LHCN-M2 (cell line): ENCODE measurements around the gene OR10A5. TPM values are rescaled to one million over a fixed set of nuclear protein-coding genes. Genes with fewer than 3 reads are reported as not detected.
"Not testable (repeated sequence)": the region's sequence is repeated elsewhere in the genome, so short reads cannot be mapped to it uniquely, and the experiment has no call there.

ENCODE experiments used
- DNase-seq: peaks from one replicate; pipeline ENCODE4 v3.0.0-alpha.2; 2012; ENCODE audit warnings: low read depth
- total RNA-seq: library from RNA; depleted of rRNA; stranded (reverse); fragments of >200 nt; gene quantifications from 2 replicates; pipeline ENCODE4 v1.2.3, GENCODE V29; 2014; rRNA removed

OR10A5 gene
- total RNA-seq, 1 experiment from 2014 or later, result not detected

DNA sequence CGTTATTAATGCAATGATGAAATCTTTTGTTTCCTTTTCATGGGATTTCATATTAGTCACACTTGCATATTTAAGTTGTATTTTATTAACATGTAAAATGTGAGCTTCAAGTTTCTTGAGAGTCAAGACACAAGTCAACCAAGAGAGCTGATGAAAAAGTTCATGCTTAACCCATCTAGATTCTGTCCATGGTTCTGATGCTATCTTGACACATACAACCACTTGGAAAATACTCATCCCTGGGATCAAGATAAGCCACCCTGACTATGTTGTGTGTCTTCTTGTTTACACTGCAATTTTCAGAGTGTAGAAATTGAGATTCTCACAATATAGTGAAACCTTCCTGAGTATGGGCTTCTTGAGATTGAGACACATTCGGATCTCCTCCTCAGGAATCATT lies 30.3 kb downstream of the OR10A5 start:
- DNase-seq, result no peak

DNA sequence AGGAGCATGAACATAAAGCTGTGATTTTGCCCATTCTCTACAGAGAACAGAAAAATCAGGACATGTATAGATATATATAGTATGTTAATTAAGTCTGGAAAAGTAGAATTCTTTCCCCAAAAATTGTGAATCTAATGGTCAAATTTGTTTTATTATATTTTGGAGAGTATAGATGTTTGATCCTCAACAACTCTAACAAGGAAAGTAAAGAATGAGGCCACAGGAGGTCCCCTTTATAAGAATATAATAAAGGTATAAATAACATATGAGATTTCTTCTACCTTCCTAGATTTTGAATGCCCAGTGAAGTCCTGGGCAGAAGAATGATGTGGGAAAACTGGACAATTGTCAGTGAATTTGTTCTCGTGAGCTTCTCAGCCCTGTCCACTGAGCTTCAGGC lies 30.8 kb downstream of the OR10A5 start, which contains the start of gene OR10A4:
OR10A4 (plus strand) TSS at position 301 of the 400 bp plus-strand sequence; CDS start at position 324, 23 bp downstream.
- DNase-seq, result no peak

DNA sequence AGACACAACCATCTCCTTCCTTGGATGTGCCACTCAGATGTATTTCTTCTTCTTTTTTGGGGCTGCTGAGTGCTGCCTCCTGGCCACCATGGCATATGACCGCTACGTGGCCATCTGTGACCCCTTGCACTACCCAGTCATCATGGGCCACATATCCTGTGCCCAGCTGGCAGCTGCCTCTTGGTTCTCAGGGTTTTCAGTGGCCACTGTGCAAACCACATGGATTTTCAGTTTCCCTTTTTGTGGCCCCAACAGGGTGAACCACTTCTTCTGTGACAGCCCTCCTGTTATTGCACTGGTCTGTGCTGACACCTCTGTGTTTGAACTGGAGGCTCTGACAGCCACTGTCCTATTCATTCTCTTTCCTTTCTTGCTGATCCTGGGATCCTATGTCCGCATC lies 31.4 kb downstream of the OR10A5 start:
- no peak for DNase-seq

DNA sequence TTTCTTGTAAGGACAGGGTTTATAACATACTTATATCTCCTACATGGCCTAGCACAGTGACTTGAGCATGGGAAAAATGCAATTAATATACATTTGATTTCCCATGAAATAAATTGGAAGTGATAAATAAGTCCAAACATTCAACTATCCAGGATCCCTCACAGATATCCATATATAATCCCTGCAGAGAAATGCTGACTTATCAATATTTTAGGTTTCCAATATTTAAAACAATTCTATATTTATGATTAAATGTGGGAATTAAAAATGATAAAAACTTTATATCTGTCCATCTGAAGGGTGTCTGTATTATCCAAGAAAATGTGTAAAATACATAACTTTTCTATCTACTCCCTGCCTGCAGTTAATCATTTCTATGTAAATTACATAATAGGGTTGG lies 37.3 kb downstream of the OR10A5 start:
- DNase-seq, result no peak

GRCh38 chr11:6887711-6888110 lies 42.2 kb downstream of the OR10A5 start:
- not testable (repeated sequence) for DNase-seq

- no peak for DNase-seq
These were observed 43.3 kb downstream of the OR10A5 start for GRCh38 chr11:6888830-6889229.

- no peak for DNase-seq
These were observed 44.4 kb downstream of the OR10A5 start for GRCh38 chr11:6889835-6890234.

DNA sequence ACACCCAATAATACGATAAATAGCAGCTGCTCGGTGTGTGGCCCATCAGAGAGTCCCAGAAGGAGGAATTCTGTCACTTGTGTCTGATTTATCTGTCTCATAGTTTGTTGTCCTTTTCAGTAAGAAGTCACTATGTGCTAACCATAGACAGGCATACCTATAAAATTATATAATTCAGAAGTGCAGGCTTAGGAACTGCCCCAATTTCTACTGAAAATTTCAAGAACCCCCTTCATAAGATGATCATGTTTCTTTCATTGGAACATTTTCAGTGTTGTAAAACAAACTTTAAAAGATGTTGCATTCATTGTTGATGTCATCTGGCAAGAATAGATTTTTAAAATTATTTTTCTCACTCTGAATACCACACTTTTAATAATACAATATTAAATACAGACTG lies 46.9 kb downstream of the OR10A5 start, which contains the start of gene OR2D2:
OR2D2 (minus strand) TSS at position 101 of the 400 bp plus-strand sequence; CDS start at position 101, 0 bp downstream.
- no peak for DNase-seq

- DNase-seq, result no peak
These were observed 48.6 kb downstream of the OR10A5 start for GRCh38 chr11:6894097-6894496.

DNA sequence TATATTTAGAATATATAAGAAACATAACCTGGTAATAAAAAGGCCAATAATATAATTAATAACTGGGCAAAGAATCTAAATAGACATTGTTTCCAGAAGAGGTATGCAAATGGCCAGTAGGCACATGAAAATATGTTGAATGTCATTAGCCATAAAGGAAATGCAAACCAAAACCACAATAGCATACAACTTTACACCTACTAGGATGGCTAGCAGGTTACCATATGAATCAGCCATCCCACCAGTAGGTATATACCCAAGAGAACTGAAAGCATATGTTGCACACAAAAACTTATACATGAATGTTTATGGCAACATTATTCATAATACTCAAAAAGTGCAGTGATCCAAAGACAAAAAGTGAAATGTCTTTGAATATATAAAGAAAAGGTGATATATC lies 49.5 kb downstream of the OR10A5 start:
- no peak for DNase-seq

Other genes starting within 250 kb of the OR10A5 start
- gene RRP8, start 242.1 kb upstream of the OR10A5 start, total RNA-seq, result 16.5 and 19.5 TPM in 2 replicates
- 210 and 214 TPM in 2 replicates for gene ILK, start 241.9 kb upstream of the OR10A5 start, total RNA-seq
- 99.9 and 120 TPM in 2 replicates for gene TAF10, start 233.5 kb upstream of the OR10A5 start, total RNA-seq
- gene TPP1, start 226.3 kb upstream of the OR10A5 start, total RNA-seq, result 22.1 and 36.1 TPM in 2 replicates
- gene DCHS1, start 189.9 kb upstream of the OR10A5 start, total RNA-seq, result 2.4 and 2.6 TPM in 2 replicates
- 98.6 and 427 TPM in 2 replicates for gene MRPL17, start 162.3 kb upstream of the OR10A5 start, total RNA-seq
- 0.19 TPM in 1 of 2 replicates, not detected in the other for gene OR2AG2, start 73.7 kb upstream of the OR10A5 start, total RNA-seq
- gene OR2AG1, start 62.7 kb upstream of the OR10A5 start, total RNA-seq, result not detected in 2 replicates
- not detected in 2 replicates for gene OR6A2, start 46.0 kb upstream of the OR10A5 start, total RNA-seq
- not detected in 2 replicates for gene OR10A2, start 17.4 kb downstream of the OR10A5 start, total RNA-seq
- not detected in 2 replicates for gene OR10A4, start 30.9 kb downstream of the OR10A5 start, total RNA-seq
- not detected in 2 replicates for gene OR2D2, start 46.8 kb downstream of the OR10A5 start, total RNA-seq
- not detected in 2 replicates for gene OR2D3, start 75.3 kb downstream of the OR10A5 start, total RNA-seq
- 1.4 and 1.5 TPM in 2 replicates for gene ZNF215, start 80.7 kb downstream of the OR10A5 start, total RNA-seq
- 1.1 and 1.5 TPM in 2 replicates for gene ZNF214, start 174.7 kb downstream of the OR10A5 start, total RNA-seq
- not detected in 2 replicates for gene NLRP14, start 174.8 kb downstream of the OR10A5 start, total RNA-seq
- not detected in 2 replicates for gene RBMXL2, start 243.3 kb downstream of the OR10A5 start, total RNA-seq